AG04449 (cell line): ENCODE results near the gene AOC3.
"Not testable (repeated sequence)": the region's sequence is repeated elsewhere in the genome, so short reads cannot be mapped to it uniquely, and the experiment has no call there.

Source experiments
- CTCF ChIA-PET: fragments of 350-600 bp; formaldehyde crosslinking; extraction: SDS; loops from one replicate; lab custom pipeline; 2021; ENCODE audit warnings: antibody characterized with exemption; lab: Yijun Ruan, JAX
- POLR2A ChIA-PET: fragments of 400-600, 350-600 bp; formaldehyde crosslinking; extraction: SDS; loops from one replicate; lab custom pipeline; 2020; ENCODE audit warnings: antibody characterized with exemption, inconsistent platforms; lab: Yijun Ruan, JAX
- DNase-seq: peaks from one replicate; pipeline ENCODE4 v3.0.0-alpha.2; 2010; ENCODE audit warnings: low read depth, low spot score
- H3K4me3 ChIP-seq: 2 replicates; pipeline ENCODE4 v1.5.1; 2011; ENCODE audit warnings: low read depth, mild to moderate bottlenecking, control low read depth, low read length
- CTCF ChIP-seq: IDR thresholded peaks from one replicate; pipeline ENCODE4 v1.5.1; 2011; ENCODE audit warnings: mild to moderate bottlenecking, moderate library complexity, low read length, control low read depth, inconsistent platforms; ENCODE audit not compliant: insufficient read depth; ENCODE audit errors: missing control alignments

The AOC3 gene

GRCh38 chr17:42855048-42855596, 4.1 kb downstream of the AOC3 start:
- ChIA-PET CTCF (interaction anchor here (1.0 to 2.7 kb wide), 3 partner anchors 10 to 84 kb away, joined by 3 to 11 read pairs (median 7); partner anchors contain the start of gene AOC2), POLR2A (no interaction called here)
- no peak for DNase-seq
- no peak for TF ChIP-seq CTCF
- no peak overlapping the region for H3K4me3 ChIP-seq

GRCh38 chr17:42856093-42856492, 5.1 kb downstream of the AOC3 start:
- CTCF ChIA-PET, result interaction anchor here (2.2 to 2.7 kb wide), 2 partner anchors 11 to 13 kb away, joined by 7 to 11 read pairs; partner anchors contain the start of gene AOC2
- H3K4me3 ChIP-seq, DNase-seq, POLR2A ChIA-PET: not testable (repeated sequence)

GRCh38 chr17:42856516-42856915, 5.5 kb downstream of the AOC3 start:
- H3K4me3 ChIP-seq, DNase-seq, POLR2A ChIA-PET: not testable (repeated sequence)
- CTCF ChIA-PET, result interaction anchor here (2.1 to 2.7 kb wide), 2 partner anchors 11 to 13 kb away, joined by 4 to 11 read pairs; no protein-coding TSS in a partner anchor

- TF ChIP-seq CTCF, result no peak
- ChIA-PET CTCF (interaction anchor here (2.1 kb wide), 1 partner anchor 12 kb away, joined by 4 read pairs; no protein-coding TSS in a partner anchor), POLR2A (no interaction called here)
- no peak for DNase-seq
- H3K4me3 ChIP-seq, result no peak overlapping the region
Observed at GRCh38 chr17:42857389-42857788, 6.4 kb downstream of the AOC3 start.

- no peak overlapping the region for H3K4me3 ChIP-seq
- ChIA-PET POLR2A (no interaction called here), CTCF (interaction anchor here (2.0 kb wide), 1 partner anchor 20 kb away, joined by 8 read pairs; no protein-coding TSS in a partner anchor)
- TF ChIP-seq CTCF, result no peak
- no peak for DNase-seq
Observed at GRCh38 chr17:42865638-42866094, 14.7 kb downstream of the AOC3 start.

GRCh38 chr17:42866216-42866615, 15.2 kb downstream of the AOC3 start:
- ChIA-PET POLR2A (no interaction called here), CTCF (no interaction called here)
- no peak overlapping the region for H3K4me3 ChIP-seq
- no peak for DNase-seq
- no peak for TF ChIP-seq CTCF

- ChIA-PET POLR2A (no interaction called here), CTCF (no interaction called here)
- no peak for TF ChIP-seq CTCF
- no peak for DNase-seq
- no peak overlapping the region for H3K4me3 ChIP-seq
Observed at GRCh38 chr17:42866631-42867575, 15.9 kb downstream of the AOC3 start.

- DNase-seq, CTCF ChIA-PET, H3K4me3 ChIP-seq, POLR2A ChIA-PET: not testable (repeated sequence)
Observed at GRCh38 chr17:42867694-42868261, 16.8 kb downstream of the AOC3 start.
